Measurements from ENCODE around the gene ANKRD42.
"Not testable (repeated sequence)": the region's sequence is repeated elsewhere in the genome, so short reads cannot be mapped to it uniquely, and the experiment has no call there.

The ANKRD42 gene

DNA sequence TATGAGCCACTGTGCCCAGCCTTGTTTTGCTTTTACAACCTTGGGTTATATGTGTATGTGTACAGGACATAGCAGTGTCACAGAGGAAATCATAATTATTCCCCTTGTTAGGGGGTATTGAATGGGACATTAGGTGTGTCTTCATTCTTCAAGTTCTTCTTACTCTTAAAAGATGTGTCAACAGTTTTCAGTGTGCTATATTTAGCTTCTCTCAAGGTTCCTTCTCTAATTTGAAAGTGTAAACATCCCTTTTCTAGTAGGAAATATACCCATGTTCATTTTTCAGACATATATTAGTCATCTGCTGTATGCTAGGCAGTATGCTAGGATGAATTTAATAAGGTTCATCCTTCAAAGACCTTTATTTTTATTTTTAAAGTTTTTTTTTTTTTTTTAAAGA is 19.5 kb upstream of the ANKRD42 start:
- DNase-seq, result no peak

DNA sequence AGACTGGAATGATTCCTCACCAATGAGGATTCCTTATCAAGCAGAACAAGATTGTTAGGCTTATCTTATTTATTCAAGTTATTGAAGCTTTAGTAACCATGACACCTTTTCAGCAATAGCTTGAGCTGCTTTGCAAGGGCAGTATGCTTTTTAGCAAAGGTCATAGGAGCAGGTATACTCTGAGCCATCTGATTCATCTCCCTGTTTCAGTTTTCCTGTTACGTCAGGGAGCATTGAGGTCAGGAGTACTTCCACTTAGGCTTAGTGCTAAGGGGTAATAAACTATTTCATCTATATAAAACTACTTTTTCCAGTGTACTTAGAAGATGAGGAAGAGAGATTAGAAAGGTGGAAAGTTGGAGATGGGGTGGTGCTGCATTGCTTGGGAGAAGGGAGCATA is 17.7 kb upstream of the ANKRD42 start:
- no peak for DNase-seq

DNA sequence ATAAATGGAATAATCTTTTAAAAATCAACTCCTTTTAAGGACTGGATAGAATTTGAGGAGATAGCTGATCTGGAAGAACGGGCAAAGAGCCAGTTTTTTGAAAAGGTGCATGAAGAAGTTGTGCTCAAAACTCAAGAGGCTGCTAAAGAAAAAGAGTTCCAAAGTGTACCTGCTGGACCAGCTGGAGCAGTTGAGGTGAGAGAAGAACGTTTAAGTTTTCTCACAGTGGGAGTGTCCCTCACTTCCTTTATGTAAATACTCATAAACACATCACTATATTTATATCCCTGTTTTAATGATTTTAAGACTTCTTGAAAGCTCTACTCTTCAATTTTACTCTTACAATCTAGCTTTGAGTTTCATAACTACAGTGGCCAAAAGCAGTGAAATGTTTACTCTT is 11.7 kb upstream of the ANKRD42 start:
- DNase-seq, result no peak

DNA sequence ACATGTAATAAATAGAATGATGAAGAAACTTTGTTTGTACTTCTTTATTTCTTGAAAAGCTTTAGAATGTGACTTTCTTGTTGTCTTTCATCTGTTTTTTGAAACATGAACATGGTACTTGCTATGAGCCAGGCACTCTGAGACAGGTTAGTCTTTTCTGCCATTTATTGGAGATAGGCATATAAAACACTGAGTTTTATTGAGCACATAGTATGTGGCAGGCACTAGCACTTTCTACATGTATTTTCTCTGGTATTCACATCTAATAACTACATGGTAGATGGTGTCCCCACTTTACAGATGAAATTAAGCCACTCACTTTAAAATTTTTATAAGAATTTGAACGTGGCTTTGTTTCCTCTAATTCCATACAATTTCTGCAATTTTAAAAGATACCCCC is 7.7 kb upstream of the ANKRD42 start:
- no peak for DNase-seq

DNA sequence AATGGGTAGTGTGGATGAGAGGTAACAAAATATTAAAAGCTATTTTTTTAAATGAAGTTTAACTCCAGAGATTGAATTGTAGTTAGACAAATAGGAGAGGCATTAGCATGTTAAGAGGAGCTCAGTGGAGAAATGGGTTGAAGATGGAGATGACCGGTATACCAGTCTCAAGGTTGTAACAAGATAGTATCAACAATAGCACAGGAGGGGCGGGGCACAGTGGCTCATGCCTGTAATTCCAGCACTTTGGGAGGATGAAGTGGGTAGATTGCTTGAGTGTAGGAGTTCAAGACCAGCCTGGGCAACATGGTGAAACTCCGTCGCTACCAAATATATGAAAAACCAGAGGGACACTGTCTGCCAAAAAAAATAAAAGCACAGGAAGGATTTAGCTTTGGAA is 6.0 kb upstream of the ANKRD42 start:
- DNase-seq, result no peak

DNA sequence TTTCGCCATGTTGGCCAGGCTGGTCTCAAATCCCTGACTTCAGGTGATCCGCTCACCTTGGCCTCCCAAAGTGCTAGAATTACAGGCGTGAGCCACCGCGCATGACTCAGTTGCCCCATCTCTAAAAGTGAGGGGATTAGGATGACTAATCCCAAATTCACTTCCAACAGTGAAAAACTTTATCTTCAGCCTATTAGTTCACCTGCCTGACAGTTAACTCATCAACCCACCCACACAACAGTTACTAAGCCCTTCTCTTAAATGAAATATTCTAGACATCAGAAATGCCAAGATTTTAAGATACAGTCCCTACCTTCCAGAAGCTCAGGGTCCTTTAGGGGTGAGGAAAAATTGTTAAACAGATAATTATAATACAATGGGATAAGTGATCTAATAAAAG is 2.0 kb upstream of the ANKRD42 start:
- no peak for DNase-seq

DNA sequence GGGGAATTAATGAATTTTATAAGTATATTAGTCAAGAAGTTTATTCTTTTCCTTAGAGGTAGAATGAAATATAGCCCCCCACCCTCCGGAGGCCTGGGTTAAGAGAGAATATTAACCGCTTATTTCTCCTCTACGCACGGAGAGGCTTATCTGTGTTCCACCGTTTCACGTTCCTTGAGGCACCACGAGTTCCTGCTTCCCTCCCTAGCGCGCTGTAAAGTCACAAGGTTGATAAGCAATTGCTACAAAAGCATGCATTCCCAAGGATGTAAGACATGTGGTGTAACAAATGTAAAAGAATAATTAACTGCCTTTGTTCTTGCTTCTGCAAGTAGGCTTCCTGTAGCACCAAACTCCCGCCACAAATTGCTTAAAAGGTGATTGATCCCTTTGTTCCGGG is 1.5 kb upstream of the ANKRD42 start:
- no peak for DNase-seq

DNA sequence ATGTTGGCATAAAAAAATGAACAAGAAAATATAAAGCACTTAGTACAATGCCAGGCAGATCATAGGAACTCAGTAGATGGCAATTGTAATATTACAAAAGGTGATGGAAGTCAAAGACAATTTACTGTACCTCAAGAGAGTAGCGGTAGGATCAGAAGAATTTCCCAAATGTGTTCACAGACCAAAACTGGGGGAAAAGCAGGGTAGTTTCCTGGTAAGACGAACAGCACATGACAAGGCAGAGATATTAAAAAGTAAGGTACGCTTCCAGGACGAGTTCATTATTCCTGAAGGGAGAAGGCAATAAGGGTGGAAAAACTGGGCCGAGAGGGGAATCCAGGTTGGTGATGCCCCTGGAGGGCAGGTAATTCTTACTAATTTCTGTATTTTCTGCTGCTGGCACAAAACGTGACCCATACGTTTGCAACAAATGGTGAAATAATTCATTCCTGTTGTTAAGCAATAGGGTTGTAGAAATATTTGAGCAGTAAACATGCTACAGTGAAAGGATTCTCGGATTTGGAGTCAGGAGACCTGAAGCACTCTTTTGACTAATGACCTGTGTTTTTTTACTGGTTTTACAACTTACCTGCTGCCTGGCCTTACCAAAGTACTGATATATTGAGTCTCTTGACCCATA is 786 bp upstream of the ANKRD42 start:
- DNase-seq, result peak; percentile 26

DNA sequence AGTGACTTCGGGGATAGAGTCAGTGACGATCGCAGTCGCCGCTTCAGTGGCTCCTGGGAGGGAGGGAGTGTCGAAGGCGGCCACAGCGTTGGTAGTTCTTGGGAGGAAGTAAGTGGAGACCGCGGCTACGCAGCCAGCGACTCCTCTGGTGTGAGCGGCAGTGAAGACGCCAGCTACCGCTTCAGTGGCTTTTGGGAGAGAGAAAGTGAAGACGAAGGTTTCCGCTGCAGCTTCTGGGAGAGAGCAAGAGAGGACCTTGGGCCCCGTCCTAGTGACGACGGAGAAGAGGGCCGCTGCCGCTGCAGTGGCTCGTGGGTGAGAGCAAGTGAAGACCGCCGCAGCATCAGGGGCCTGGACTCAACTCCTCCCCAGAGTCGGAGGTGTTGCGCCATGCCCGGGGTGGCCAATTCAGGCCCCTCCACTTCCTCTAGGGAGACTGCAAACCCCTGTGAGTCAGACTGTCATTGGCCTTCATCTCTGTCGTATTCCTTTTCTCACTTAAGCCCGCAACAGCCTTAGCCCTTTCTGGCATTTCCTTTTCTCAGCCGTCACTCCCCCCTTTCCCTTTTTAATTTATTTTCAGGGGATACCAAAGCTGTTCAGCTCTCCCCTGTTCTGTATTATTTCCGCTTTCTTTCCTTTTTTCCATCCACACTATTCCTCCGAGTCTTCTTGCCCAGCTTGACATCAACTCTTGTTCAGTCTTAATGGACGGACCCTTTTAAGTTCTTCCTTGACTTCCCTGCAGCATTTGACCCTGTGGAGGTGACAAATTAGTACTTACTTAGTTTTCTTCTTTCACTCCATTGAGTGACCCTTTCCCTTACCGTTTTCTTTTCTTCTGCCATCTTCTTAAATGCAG is 1.0 kb downstream of the ANKRD42 start:
- DNase-seq, result peak; percentile 76

DNA sequence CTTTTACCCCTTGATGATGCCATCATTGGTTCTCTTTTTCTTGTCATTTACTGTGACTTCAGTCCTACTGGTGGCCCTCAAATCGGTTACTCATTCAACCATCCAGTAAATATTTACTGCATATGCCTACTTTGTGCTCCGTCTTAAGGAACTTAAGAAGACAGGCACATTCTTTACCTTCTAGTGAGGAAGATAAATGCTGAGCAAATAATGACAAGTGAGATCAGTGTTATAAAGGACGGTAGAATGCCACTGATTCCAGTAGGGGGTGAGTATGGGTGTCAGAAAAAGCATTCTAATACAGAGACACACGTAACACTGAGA is 1.6 kb downstream of the ANKRD42 start:
- DNase-seq, result no peak

DNA sequence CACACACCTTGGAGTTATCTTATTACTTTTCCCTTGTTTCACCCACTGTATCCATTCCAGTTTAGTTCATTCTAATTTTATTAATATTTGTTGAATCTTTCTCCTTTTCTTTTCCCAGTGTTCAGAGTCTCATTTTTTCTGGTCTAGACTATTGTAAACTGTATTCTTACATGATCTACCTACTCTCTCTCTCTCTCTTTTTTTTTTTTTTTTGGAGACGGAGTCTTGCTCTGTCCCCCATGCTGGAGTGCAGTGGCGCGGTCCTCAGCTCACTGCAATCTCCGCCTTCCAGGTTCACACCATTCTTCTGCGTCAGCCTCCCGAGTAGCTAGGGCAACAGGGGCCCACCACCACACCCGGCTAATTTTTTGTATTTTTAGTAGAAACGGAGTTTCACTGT is 2.1 kb downstream of the ANKRD42 start:
- DNase-seq, result no peak

DNA sequence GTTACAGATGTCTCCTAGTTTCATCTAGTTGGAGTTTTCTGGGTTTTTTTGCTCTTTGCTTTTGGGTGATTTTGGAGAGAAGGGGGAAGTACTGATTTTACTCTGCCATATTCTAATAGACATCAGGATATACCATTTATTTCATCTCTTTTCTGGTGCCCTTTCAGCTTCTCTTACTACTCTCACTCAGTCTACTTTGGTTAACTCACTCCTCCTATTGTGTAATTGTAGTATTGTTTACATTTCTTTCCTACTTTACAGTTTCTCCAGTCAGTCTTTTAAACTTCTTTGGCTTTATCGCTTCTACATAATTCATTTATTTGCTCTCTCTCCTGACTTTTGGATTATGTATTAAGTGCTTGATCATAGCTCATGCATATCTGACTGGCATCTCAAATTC is 6.5 kb downstream of the ANKRD42 start:
- DNase-seq, result no peak

DNA sequence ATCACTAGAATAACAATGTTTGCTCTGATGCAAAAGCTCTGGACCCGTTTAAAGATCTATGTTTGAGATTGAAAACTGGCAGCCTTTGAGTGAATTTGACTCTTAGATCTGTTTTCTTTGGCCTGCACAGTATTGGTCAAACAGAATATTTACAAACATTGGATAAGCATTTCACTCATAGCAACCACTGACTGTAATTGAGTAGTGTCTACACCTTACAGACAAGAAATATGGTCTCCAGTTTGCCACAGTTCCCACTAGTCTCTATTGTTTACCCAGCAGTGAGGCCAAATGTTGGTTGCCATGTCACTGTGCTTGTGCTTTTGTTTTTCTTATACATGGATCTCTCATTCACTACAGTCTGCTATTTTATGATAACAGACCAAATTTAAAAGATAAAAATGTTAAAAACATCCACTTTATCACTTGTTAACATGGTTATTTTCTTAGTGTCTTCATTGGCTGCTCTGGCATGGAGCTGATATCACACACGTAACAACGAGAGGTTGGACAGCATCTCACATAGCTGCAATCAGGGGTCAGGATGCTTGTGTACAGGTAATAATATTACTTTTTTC is 12.2 kb downstream of the ANKRD42 start:
- no peak for DNase-seq

DNA sequence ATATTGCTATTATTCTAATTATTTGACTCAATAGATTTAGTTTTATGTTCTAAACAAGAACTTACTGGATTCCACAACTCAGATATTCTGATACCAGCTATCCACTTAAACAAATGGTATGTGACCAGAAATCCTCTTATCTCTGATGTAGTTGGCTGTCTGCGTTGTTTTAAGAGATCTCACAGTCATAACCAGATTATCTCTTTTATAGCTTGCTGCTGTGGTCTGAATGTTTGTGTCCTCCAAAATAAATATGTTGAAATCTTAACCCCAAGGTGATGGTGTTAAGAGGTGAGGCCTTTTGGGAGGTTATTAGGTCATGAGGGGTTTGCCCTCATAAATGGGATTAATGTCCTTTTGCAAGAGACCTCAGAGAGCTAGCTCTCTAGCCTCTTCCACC is 12.7 kb downstream of the ANKRD42 start:
- no peak for DNase-seq

DNA sequence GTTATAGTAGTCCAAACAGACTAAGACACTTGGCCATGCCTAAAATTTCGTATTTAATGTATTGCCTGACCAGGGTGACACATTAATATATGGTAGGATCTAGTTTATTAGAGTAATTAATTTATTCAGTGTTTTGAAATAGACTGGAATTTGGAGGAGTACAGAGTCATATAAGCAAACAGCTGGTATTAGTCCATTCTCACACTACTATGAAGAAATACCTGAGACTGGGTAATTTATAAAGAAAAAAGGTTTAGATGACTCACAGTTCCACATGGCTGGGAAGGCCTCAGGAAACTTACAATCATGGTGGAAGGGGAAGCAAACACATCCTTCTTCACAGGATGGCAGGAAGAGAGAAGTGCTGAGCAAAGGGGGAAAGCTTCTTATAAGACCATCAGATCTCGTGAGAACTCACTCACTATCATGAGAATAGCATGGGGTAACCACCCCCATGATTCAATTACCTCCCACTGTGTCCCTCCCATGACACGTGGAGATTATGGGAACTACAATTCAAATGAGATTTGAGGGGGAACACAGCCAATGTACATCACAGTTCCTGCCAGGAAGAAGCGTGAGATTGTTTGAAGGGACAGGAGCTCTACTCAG is 13.4 kb downstream of the ANKRD42 start:
- DNase-seq, result not testable (repeated sequence)

DNA sequence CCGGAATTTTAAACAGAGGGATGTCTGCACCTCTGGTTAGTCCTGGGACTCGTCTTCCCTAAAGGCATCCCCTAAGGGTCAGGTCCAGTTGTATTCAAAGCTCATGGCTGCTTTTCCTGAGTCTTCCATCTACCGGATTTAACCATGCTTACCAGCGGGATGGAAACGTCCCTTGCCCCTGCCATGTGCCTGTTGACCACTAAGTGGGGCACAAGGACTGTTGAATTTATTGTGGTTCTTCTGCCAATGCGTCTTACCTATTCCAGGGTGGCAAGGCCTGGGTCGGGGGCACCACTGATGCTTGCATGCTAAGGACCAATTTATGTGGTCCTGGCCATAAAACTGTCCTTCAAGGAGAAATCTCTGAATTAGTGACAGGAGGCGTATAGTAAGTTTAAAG is 25.6 kb downstream of the ANKRD42 start:
- DNase-seq, result no peak

DNA sequence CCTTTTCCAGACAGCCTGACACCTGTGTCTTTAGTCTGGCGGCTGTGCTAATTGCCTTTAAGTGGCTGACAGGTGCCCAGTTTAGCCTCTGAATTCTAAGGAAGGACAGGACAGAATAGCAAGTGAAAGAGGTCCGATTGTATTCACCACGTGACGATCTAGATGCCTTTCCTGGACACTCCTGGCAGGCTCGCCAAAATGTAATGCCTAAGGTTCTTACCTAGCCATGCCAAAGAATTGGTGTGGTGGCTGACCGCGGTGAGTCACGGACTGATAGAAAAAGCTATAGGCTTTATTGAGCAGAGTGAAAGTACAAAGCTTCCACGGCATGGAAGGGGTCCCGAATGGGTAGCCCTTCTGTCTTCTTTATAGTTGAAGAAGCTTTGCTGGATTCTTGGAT is 26.7 kb downstream of the ANKRD42 start:
- DNase-seq, result no peak

DNA sequence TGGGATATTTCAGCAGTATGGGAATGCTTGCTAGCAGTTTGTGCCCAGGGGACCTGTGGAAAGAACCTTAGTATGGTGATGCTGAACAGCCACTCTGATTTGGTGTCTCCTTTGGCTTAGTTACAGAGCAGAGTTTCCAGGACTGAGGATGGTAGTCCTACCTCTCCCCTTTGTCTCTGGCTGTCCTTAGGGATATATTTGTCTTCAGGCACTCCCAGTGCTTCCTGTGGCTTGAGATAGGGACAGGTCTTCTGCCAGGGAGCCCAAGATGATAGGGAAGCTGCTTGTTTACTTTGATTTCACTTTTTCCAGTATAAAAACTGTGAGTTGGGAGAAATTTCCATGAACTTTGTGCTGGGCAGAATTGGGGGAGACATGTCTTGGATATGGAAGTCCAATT is 28.2 kb downstream of the ANKRD42 start:
- DNase-seq, result no peak

DNA sequence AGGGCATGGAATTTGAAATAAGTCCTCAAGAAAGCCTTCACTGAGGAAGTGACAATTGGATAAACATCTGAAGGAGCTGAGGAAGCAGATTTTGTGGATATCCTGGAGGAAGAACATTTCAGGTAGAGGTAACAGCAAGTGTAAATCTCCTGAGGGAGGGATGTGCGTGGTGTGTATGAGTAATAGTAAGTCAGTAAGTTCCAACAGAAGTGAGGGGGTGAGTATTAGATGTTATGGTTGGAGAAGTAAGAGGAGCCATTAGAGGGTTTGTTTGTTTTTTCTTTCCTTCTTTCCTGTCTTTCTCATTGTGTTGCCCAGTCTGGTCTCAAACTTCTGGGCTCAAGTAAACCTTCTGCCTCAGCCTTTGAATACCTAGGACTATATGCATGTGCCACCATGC is 29.0 kb downstream of the ANKRD42 start:
- DNase-seq, result no peak

DNA sequence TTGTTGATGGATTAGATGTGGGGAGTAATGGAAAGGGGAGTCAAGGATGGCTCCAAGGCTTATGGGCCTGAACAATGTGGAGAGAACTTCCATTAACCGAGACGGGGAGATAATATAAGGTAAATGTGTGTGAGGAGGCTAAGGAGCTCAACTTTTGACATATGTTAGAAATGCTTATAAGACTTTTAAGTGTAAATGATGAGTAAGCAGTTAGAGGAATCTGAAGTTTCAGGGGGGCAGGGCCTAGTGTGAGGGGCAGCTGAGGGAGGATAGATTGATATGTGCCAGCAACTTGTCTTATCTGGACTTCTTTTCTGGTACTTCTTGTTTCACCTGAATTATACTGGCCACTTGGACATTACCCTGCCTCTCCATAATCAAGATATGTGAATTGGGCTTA is 29.9 kb downstream of the ANKRD42 start:
- DNase-seq, result no peak

DNA sequence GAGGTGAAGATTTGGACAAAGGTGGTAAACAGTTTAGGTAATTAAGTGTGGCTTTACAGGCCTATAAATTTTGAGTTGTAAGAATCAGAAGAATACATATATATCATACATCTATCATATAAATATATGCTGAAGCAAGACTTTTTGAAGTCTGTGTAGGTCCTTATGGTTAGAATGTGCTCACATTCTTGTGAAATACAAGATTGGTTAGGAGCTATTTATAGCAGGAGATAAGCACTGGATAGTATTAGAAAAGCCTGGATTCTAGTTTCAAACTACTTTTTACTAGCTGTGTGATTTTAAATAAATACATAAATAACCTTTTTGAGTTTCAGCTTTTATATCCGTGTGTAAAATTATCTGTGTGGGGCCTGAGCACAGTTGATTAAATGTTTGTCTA is 42.3 kb downstream of the ANKRD42 start:
- DNase-seq, result no peak

DNA sequence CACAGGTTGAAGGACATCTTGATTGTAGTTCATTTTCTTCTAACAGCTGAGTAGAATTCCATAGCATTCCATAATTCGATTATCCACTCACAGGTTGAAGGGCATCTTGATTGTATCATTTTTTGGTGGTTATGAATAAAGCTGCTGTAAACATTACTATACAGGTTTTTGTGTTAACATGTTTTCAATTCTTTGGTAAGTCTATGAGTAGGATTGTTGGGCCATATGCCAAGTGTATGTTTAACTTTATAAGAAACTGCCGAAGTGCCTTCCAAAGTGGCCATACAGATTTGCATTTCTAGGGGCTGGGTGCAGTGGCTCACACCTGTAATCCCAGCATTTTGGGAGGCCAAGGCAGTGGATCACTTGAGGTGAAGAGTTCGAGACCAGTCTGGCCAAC is 44.6 kb downstream of the ANKRD42 start:
- no peak for DNase-seq

DNA sequence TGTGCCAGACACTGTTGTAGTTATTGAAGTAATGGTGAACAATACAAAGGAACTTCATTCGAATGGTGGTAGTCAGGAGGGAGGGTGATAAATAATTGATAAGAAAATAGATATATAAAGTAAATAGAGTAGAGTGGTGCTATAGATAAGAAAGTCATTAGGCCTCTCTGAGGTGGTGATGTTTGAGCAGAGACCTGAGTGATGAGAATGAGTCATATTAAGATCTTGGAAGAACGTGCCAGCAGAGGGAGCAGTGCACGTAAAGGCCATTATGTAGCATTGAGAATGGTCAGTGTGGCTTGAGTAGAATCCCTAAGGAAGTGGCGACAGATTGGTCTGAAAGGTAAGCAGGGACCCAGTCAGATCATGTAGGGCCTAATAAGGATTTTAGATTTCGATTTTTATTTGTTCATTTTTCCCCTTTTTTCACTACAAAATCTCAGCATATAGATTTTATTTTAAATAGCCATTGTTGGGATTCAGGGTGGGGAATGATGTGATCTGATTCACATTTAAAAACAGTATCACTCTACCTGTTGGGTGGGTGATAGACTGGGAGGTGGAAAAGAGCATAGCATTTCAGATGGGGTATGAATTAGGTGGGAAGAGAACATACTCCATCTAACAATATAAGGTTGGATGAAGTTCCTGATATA is 47.9 kb downstream of the ANKRD42 start:
- peak; percentile 9 for DNase-seq

DNA sequence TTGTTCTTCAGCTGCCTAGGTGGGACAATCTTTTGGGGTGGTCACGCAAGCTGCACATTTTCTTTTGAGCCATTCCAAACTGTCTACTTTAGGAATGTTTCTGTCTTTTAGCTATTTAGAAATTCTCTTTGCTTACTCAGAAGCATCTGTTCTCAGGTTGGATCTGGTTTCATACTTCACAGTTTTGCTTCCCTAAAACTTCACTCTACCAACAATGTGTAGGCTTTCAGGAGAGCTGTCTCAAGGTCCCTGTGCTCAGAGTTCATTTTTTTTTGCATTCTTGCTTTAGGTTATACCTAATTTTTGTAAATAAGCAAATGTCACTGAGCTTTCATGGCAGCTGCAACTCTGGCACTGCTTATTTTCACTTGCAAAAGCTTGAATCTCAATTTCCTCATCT is 55.9 kb downstream of the ANKRD42 start:
- no peak for DNase-seq
